EL (cell line): ENCODE data around the gene RNF17.
"Not testable (repeated sequence)": the region's sequence is repeated elsewhere in the genome, so short reads cannot be mapped to it uniquely, and the experiment has no call there.

Source experiments
- DNase-seq: peaks from one replicate; pipeline ENCODE4 v3.0.0-alpha.2; 2016

RNF17 gene, protein sequence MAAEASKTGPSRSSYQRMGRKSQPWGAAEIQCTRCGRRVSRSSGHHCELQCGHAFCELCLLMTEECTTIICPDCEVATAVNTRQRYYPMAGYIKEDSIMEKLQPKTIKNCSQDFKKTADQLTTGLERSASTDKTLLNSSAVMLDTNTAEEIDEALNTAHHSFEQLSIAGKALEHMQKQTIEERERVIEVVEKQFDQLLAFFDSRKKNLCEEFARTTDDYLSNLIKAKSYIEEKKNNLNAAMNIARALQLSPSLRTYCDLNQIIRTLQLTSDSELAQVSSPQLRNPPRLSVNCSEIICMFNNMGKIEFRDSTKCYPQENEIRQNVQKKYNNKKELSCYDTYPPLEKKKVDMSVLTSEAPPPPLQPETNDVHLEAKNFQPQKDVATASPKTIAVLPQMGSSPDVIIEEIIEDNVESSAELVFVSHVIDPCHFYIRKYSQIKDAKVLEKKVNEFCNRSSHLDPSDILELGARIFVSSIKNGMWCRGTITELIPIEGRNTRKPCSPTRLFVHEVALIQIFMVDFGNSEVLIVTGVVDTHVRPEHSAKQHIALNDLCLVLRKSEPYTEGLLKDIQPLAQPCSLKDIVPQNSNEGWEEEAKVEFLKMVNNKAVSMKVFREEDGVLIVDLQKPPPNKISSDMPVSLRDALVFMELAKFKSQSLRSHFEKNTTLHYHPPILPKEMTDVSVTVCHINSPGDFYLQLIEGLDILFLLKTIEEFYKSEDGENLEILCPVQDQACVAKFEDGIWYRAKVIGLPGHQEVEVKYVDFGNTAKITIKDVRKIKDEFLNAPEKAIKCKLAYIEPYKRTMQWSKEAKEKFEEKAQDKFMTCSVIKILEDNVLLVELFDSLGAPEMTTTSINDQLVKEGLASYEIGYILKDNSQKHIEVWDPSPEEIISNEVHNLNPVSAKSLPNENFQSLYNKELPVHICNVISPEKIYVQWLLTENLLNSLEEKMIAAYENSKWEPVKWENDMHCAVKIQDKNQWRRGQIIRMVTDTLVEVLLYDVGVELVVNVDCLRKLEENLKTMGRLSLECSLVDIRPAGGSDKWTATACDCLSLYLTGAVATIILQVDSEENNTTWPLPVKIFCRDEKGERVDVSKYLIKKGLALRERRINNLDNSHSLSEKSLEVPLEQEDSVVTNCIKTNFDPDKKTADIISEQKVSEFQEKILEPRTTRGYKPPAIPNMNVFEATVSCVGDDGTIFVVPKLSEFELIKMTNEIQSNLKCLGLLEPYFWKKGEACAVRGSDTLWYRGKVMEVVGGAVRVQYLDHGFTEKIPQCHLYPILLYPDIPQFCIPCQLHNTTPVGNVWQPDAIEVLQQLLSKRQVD (N-terminal part only)

DNA sequence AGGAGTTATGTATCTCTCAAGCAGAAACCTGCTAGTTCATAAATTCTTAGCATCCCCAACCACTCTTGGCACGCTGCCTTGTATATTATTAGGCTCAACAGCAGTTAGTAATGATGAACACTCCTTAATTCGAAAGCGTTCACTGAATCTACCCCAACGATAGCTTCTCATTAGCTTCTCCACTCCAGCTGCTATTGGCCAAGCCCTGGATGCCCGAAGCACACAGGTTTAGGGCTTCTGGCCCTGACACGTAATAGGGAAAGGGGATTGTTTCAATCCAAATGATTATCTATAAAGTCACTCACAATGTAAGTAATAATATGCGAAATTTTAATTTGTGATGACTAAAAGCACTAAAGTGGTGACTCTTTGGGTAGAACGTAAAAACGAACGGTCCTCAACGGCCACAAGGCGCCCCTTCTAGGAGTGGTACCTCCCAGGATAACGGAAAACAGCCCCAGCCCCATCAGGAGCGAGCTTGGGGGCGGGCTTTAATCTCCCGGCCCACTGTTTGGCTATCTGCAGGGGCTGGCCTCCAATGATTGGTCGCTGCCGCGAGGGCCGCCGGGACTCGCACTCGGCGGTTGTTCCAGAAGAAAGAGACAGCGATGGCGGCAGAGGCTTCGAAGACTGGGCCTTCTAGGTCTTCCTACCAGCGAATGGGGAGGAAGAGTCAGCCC, at the start of gene RNF17:
Gene RNF17, plus strand, starts transcription at position 574 of the 680 bp plus-strand sequence. Its CDS starts 35 bp downstream, at position 609.
- no peak for DNase-seq

DNA sequence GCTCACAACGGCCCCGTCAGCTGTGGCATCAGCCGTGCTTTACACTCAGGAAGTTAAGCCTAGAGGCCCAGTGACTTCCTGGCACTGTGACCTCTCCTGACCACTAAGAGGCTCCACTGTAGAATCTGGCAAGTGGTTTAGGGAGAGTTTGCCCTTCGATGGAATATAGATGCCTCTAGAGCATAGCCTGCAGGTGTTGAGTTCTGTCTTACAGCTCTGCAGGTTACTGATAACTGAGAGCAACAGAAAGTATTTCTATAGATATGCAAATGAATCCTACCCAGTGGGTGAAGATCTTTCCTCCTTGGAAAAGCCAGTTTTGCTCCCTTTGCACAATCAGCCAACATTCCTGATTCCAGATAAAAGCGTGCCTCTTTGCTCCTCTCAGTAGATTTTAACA, 48.0 kb upstream of the RNF17 start:
- DNase-seq, result no peak

DNA sequence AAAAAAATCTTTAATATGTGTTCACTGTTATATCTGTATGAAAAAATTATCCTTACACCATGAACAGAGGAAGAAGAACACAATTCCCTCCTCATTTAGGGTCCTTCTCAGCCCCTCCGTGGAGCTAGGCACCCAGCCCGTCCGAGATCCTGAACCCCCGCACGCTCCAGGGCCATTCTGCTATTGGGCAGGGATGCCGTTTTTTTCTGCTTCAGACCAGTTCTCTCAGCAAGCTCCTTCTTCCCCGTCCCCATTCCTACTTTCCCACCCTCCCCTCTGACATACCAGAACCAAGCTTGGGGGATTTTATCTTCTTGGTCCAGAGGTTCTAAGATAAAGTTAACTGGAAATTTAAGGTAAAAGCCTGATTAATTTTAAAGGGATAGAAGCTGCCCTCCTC, 47.5 kb upstream of the RNF17 start:
- no peak for DNase-seq

DNA sequence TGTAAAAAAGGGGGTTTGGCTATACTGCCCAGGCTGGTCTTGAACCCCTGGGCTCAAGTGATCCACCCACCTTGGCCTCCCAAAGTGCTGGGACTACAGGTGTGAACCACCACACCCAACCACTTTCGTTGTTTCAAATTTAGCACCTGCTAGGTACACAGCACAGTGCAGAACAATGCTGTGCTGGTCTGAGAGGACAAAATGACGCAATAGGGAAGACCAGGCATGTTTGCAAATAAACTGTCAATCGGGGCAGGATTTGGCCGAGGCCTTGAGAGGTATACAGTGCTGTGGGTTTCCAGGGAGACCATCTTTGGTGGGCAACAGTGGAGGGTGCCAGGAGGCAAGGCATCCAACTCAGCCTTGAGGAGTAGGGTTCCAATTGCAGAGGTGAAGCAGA, 46.8 kb upstream of the RNF17 start:
- no peak for DNase-seq

DNA sequence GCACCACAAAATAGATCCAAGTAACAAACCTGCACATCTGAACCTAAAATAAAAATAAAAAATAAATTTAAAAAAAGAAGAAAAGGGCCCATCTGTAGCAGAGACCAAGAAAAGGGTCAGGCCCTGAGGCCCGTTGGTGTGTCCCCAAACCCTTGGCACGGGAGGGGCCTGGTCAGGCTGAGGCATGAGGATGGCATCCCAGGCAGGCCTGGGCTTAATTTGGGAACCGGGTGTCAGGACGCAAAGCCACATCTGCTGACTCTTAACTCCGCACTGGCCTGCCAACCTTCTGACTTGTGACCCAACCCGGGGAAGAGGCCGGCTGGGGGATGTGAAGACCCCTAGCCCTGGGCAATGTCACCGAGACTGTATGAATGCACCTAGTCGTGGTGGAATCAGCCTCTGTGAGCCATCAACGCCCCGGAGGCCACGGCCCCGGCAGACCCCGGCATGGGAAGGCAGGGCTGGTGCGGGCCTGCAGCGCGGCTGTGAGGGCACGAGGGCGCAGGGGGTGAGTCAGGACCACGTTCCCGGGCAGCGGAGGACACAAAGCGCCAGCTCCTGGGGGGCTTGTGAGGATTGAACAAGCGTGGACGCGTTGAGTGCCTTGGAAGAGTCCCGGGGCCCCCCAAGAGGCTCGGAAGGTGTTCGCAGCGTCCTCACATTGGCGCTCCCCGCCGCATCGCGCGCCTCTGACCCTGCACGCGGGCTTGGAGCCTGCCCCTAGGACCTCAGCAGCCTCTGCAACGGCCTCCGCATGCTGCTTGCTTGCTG, 45.6 kb upstream of the RNF17 start:
- DNase-seq, result no peak

DNA sequence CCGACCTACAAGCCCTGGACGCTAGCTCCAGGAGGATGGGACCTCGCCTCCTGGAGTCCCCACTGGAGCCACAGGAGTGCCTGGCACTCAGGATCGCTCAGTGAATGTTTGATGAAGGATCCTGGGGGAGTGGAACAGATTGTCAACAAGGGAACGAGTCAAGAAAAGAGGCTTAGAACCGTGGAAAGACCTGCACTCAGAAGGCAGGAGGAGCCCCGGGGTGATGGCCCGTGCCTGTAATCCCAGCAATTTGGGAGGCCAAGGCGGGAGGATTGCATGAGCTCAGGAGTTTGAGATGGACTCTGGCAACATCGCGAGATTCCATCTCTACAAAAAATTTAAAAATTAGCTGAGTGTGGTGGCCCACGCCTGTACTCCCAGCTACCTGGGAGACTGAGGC, 44.8 kb upstream of the RNF17 start:
- DNase-seq, result no peak

DNA sequence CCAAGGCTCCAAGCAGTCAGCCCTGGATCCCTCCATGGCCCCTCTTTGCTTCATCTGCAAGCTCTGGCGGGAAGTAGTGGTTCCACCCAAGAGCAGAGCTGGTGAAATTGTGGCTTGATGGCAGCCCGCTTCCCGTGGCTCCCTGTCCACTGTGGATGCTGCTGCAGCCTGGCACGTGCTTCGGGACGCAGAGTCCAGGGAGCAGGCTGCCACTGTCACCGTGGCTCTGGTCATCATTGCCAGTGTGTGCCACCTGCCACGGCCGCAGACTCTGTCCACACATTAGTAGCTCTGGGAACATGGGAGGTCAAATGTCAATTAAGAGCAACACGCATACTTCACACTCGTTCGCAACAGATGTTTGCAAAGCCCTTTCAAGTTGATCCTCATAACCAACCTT, 40.8 kb upstream of the RNF17 start:
- no peak for DNase-seq

DNA sequence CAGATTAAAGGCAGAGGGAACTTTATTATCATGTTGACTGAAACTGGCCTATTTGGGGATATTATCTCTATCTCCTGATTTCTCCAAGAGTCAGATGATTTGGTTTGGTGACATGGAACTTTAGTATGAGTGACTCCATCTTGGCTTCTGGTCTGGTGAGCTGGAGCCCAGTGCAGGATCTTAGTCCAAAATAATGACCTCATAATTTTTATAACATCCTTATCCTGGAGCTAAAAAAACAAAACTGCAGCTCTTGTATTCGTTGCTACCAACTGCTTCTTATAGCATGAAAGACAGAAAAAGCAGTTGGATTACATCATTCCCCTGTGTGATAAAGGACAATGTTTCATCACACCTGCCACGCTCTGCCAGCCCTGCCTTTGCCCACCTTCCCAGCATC, 39.3 kb upstream of the RNF17 start:
- no peak for DNase-seq

DNA sequence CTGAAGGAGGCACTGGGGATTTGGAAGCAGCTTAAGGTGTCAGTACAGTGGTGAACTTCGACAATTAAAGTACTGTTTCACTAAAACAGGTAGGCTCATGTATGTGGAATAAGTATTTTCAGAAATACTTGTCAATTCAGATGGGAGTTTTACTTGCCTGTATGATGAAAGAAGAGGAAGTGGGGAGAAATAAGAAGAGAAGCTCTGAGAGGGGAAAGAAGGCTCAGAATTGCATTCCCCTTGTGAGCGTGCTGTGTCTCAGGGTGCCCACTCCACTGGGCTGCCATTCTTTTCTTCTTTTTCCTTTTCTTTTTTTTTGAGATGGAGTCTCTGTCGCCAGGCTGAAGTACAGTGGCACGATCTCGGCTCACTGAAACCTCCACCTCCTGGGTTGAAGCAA, 38.6 kb upstream of the RNF17 start:
- no peak for DNase-seq

DNA sequence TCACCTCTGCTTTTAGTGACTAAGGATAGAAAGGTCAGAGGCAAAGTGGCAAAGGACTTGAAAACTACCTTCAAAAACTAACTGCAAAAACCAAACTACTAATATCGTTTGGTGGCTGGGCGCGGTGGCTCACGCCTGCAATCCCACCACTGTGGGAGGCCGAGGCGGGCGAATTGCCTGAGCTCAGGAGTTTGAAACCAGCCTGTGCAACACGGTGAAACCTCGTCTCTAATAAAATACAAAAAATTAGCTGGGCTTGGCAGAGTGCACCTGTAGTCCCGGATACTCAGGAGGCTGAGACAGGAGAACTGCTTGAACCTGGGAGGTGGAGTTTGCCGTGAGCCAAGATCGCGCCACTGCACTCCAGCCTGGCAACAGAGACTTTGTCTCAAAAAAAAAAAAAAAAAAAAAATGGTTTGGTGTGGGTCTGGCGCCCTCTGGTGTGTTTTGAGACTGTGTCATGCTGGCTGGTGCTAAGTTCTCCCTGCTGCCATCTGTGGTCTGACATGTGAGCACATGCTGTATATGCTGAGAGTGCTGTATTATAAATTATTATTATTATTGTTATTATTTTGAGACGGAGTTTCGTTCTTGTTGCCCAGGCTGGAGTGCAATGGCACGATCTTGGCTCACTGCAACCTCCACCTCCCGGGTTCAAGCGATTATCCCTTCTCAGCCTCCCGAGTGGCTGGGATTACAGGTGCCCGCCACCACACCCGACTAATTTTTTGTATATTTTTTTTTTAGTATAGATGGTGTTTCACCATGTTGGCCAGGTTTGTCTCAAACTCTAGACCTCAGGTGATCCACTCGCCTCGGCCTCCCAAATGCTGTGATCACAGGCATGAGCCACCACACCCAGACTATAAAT, 36.0 kb upstream of the RNF17 start:
- DNase-seq, result peak; percentile 75

DNA sequence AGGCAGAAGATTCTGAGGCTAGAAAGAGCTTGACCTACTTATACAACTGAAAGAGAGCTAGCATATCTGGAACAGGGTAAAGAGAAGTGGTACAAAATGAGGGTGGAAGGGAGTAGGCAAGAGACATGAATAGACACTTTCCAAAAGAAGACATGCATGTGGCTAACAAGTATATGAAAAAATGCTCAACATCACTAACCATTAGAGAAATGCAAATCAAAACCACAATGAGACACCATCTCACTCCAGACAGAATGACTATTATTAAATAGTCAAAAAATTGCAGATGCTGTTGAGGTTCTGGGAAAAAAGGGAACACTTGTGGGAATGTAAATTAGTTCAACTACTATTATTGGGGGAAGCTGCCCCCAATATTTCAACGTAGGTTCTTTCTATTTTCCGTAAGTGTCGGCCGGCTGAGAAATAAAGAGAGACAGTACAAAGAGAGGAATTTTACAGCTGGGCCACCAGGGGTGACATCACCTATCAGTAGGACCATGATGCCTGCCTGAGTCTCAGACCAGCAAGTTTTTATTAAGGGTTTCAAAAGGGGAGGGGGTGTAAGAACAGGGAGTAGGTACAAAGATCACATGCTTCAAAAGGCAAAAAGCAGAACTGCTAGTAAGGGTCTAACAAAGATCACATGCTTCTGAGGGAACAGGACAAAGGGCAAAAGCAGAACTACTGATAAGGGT, 32.9 kb upstream of the RNF17 start:
- DNase-seq, result not testable (repeated sequence)

DNA sequence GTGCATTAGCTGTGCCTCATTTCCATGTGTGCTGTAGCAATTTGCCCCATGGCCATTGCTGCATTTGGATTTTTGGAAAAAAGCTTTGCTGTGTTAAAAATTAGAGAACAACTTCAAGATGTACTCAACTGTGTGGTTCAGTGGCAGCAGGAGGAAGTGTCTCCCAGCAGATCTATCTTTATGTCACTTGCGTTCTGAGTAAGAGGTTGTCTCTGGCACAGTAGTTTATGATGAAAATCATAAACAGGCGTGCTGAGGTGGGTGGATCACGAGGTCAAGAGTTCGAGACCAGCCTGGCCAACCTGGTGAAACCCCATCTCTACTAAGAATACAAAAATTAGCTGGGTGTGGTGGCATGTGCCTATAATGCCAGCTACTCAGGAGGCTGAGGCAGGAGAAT, 29.0 kb upstream of the RNF17 start:
- no peak for DNase-seq

DNA sequence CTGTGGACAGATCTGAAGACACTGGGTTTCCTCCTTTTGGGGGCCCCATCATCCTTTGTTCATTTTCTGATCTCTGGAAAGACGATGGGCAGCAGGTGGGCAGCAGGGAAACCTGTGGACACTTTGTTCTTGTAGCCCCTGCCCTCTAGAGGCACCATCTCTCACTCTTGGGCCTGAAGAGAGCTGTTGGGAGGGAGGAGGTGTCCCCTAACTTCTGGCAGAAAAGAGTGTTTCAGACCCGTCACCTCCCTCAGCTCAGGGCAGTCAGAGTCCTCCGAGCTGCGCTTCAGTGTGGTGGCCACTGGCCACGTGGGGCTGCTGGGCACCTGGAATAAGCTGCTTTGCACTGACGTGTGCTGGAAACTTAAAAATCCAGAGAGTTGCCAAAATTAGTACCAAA, 26.9 kb upstream of the RNF17 start:
- DNase-seq, result no peak

DNA sequence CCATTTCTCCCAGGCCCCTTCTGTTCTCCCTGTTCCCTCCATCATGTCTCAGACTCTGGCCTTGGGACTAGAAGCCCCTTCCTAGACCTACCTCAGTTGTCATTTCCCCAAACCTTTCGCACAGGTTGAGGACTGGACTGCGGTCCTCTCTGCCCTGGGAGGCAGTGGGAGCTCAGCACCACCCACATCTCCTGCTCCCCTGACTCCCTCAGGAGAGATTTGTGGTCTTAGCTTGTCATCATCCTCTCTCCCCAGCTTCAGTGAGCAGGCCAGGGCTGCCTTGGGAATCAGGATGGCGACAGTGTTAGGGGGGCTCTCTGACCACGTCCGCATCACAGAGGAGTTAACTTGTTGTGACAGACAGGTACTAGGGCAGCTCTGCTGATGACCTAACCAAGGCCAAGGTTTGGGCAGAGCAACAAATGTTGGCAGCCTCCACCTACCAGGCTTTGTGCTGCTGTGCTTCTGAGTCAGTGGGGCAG, 25.6 kb upstream of the RNF17 start:
- DNase-seq, result no peak

DNA sequence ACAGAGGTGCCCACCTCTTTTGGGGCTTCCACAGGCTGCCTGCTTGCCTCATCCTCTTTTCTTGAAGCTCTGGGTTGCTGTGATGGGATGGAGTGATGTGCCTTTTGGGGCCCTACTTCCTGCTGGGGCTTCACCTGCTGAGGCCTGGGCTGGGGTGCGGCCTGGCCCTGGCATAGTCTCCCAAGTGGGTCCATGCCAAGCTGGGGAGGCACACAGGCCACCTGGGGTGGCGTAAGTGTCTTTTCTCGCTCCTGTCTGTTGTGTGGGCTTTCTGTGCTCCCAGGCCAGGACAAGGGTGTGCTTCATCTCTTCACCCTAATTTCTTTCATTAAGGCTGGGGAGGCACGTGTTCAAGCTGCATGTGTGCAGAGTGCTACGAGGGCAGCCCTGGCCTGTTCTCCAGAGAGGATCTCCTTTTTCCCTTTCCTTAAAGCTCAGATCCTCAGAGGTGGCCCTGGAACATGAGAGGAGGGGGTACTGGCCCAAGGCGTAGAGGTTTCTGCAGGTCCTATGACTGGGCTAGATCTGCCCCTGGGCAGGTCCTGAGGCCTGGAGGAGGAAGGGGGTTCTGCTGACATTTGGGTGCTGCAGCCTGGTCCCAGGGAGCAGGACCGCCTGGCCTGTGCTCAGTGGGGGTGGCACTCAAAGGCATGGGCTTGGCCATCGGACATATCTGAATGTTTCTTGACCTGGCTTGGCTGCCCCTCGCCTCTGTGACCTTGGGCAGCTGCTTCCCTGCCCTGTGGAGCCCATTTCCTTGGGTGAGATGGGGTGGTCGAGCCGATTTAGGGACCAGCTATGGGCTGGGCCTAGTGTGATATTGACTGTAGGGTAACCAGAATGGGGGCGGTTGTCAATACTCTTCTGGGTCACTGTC, 23.7 kb upstream of the RNF17 start:
- DNase-seq, result no peak

DNA sequence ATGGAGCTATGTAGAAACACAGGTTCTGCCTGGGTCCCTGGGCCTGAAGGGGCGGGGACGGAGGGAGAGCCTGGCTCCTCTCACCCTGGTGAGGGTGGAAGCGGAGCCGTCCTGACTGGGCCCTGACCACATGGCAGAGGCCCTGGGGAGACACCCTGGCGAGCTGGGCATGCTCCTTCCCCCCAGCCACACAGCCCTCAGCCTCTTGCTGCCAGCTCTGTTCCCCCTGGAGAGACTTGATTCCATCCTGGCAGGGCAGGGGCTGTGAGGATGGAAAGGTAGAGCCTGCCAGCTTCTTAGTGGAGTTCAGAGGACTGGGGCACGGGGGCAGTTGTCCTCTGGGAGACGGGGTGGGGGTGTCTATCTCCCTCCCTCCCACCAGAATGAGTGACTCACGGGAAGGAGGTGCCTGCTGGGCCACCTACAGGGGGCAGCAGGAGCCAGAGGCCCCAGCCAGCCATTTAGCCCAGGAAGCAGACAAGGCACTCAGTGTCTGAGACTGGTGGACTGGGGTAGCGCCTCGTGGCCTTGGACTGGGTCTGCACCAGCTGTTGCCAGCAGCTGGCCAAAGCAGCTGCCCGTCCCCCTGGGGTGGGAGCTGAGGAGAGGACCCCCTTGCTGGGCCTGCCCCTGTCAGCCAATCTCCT, 22.8 kb upstream of the RNF17 start:
- DNase-seq, result no peak

DNA sequence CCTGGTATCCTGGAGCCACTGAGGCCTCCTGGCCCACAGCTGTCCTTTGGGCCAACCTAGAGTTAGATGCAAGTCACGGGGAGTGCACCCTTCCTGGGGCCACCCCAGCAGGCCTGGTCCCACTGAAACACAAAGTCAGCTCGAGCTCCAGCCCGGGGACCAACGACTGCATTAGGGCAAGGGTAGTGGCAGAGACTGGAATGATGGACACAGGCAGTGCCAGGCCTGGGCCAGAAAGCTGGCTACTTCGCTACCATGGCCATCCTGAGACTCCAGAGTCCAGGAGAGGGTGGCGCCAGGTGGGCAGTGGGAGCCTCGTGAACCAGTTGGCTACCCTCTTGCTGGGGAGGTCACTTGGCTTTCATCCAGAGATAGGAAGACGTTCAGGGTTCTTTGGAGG, 22.2 kb upstream of the RNF17 start:
- DNase-seq, result no peak

DNA sequence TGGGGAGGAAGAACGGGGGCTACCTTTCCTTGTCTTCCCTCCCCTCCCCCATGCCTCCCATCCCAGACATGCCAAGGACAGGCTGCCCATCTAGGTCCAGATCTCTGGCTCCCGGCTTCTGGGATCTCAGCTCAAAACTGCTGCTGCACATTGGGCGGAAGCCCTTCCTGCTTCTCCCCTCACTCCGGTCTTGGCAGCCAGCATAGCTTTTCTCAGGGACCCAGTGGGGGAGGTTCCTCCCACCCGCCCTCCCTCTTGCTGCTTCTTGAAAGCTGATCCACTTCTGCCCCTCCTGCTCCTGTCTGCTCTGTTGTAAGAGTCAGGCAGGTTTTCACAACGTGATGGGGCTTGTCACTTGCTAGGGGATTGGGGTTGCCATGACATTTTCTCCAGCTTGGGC, 21.7 kb upstream of the RNF17 start:
- no peak for DNase-seq
